DND-41 (cell line): ENCODE data around the gene YWHAG.
A peak's percentile ranks its signal among the peaks of the same experiment; 100 is the strongest.
"Not testable (repeated sequence)": the region's sequence is repeated elsewhere in the genome, so short reads cannot be mapped to it uniquely, and the experiment has no call there.

ENCODE experiments used
- ATAC-seq: fragments of 200-7000 bp; cut with Tn5 transposase; 3 replicates; pipeline ENCODE4 v1.9.1; 2021; ENCODE audit warnings: low read depth; ENCODE audit not compliant: insufficient read depth
- DNase-seq: peaks from one replicate; pipeline ENCODE4 v3.0.0-alpha.2; 2020
- H2AFZ ChIP-seq: 2 replicates; pipeline ENCODE4 v1.6.0; 2012; ENCODE audit warnings: low read depth, low read length
- H3K27ac ChIP-seq: 2 replicates; pipeline ENCODE4 v1.5.1; 2012; ENCODE audit warnings: low read length, inconsistent platforms
- H3K27me3 ChIP-seq: fragments of 200-600 bp; sonication (generic); 2 replicates; pipeline ENCODE4 v1.6.0; 2012; ENCODE audit warnings: low read length, mild to moderate bottlenecking, inconsistent platforms; ENCODE audit not compliant: insufficient read depth, poor library complexity
- H3K36me3 ChIP-seq: 2 replicates; pipeline ENCODE4 v1.5.1; 2012; ENCODE audit warnings: low read length, inconsistent platforms; ENCODE audit not compliant: insufficient read depth
- H3K4me1 ChIP-seq: 2 replicates; pipeline ENCODE4 v1.5.1; 2012; ENCODE audit warnings: mild to moderate bottlenecking, low read length; ENCODE audit not compliant: insufficient read depth
- H3K4me2 ChIP-seq: 2 replicates; pipeline ENCODE4 v1.6.0; 2012; ENCODE audit warnings: mild to moderate bottlenecking, moderate library complexity, low read length, inconsistent platforms; ENCODE audit not compliant: insufficient read depth
- H3K4me3 ChIP-seq, 2 experiments: fragments of 200-600 bp in 1 of 2; shearing (Covaris generic) in 1 of 2; 2 replicates each; pipeline ENCODE4 v1.5.1; 2012 to 2016; ENCODE audit warnings: inconsistent platforms in 2 of 2, low read length in 2 of 2, mild to moderate bottlenecking in 2 of 2, low read depth in 1 of 2, moderate library complexity in 1 of 2
- H3K79me2 ChIP-seq: 2 replicates; pipeline ENCODE4 v1.6.0; 2012; ENCODE audit warnings: low read length, inconsistent platforms; ENCODE audit not compliant: insufficient read depth
- H3K9ac ChIP-seq: 2 replicates; pipeline ENCODE4 v1.6.0; 2012; ENCODE audit warnings: low read depth, mild to moderate bottlenecking, inconsistent platforms, low read length, moderate library complexity
- H3K9me3 ChIP-seq: 2 replicates; pipeline ENCODE4 v1.5.1; 2012; ENCODE audit warnings: low read length, moderate library complexity, mild to moderate bottlenecking, inconsistent platforms; ENCODE audit not compliant: insufficient read depth, severe bottlenecking
- H4K20me1 ChIP-seq: 2 replicates; pipeline ENCODE4 v1.6.0; 2012; ENCODE audit warnings: low read length; ENCODE audit not compliant: insufficient read depth
- EZH2 ChIP-seq: IDR thresholded peaks from 3 replicates; pipeline ENCODE4 v1.6.1; 2012; ENCODE audit warnings: borderline replicate concordance, low read depth, mild to moderate bottlenecking, moderate library complexity, low read length, inconsistent platforms; ENCODE audit not compliant: severe bottlenecking
- TF ChIP-seq, protein P1 (sequence below): IDR thresholded peaks from 2 replicates; pipeline ENCODE4 v1.5.1; 2012; ENCODE audit warnings: borderline replicate concordance, low read length, moderate library complexity, mild to moderate bottlenecking; ENCODE audit not compliant: poor library complexity, severe bottlenecking; ENCODE audit errors: extremely low read depth

Gene YWHAG

DNA sequence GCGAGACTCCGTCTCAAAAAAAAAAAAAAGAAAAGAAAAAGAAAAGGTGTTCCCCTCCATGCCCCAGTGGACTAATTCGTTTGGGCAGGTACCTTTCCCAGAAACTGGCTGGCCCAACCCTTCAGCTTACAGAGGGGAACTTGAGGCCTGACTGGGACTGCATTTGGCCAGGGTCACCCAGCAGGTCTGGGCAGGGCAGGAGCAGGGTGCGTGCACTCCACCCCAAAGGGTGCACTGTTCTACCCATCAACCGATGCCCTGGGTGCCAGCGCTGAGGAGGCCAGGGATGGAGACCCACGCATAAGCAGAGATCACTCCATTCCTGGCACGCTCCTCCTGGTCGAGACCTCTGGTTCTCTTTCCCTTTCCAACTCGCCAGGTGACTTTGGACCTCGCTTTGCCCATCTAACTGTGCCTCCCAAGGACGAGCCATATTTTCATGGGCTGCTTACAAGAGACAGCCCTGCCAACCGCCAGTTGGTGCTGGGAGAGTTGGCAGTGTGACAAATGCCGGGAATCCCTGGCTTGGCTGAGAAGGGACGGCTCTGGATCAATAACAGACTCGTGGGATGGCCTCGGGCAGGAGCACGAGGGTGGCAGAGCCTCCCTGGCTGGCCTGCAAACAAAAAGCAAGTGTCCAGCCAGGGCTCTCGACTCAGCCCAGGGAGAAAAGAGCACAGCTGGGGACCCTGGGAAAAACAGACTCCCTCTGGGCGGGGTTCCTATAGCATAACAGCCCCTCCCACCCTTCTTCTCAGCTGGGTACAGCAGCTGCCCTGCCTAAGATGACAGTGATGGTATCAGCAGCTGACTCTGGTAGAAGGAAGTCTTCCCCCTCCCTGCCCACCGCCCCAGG, 48.5 kb downstream of the YWHAG start:
- ATAC-seq (peak; percentile 20; the same call in 1 of the 3 replicates), DNase-seq (peak; percentile 37)
- no peak for TF ChIP-seq EZH2
- TF ChIP-seq, protein P1, sequence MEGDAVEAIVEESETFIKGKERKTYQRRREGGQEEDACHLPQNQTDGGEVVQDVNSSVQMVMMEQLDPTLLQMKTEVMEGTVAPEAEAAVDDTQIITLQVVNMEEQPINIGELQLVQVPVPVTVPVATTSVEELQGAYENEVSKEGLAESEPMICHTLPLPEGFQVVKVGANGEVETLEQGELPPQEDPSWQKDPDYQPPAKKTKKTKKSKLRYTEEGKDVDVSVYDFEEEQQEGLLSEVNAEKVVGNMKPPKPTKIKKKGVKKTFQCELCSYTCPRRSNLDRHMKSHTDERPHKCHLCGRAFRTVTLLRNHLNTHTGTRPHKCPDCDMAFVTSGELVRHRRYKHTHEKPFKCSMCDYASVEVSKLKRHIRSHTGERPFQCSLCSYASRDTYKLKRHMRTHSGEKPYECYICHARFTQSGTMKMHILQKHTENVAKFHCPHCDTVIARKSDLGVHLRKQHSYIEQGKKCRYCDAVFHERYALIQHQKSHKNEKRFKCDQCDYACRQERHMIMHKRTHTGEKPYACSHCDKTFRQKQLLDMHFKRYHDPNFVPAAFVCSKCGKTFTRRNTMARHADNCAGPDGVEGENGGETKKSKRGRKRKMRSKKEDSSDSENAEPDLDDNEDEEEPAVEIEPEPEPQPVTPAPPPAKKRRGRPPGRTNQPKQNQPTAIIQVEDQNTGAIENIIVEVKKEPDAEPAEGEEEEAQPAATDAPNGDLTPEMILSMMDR: no peak
- H3K4me1 ChIP-seq: peaks cover 4% of the 10 kb centered on the region
- no peaks in the 10 kb centered on the region for H3K27me3 ChIP-seq
- H2AFZ ChIP-seq: no peak overlapping the region
- no peaks in the 10 kb centered on the region for H3K9me3 ChIP-seq
- H3K9ac ChIP-seq: no peak overlapping the region
- no peak overlapping the region for H3K27ac ChIP-seq
- no peaks in the 10 kb centered on the region for H4K20me1 ChIP-seq
- no peaks in the 10 kb centered on the region for H3K79me2 ChIP-seq
- H3K4me3 ChIP-seq: no peak overlapping the region
- no peak overlapping the region for H3K4me2 ChIP-seq
- no peaks in the 10 kb centered on the region for H3K36me3 ChIP-seq

DNA sequence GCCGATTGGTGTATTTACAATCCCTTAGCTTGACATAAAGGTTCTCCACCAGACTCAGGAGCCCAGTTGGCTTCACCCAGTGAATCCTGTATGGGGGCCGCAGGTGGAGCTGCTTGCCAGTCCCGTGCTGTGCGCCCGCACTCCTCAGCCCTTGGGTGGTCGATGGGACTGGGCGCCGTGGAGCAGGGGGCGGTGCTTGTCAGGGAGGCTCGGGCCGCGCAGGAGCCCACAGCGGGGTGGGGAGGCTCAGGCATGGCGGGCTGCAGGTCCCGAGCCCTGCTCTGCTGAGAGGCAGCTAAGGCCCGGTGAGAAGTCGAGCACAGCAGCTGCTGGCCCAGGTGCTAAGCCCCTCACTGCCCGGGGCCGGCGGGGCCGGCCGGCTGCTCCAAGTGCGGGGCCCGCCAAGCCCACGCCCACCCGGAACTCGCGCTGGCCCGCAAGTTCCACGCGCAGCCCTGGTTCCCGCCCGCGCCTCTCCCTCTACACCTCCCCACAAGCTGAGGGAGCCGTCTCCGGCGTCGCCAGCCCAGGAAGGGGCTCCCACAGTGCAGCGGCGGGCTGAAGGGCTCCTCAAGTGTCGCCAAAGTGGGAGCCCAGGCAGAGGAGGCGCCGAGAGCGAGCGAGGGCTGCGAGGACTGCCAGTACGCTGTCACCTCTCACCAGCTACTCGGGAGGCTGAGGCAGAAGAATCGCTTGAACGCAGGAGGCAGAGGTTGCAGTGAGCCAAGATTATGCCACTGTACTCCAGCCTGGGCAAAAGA, 49.3 kb downstream of the YWHAG start:
- H4K20me1 ChIP-seq, H3K27ac ChIP-seq, ATAC-seq, DNase-seq, H3K27me3 ChIP-seq, H3K4me3 ChIP-seq, H3K4me1 ChIP-seq, H3K9ac ChIP-seq, H3K79me2 ChIP-seq, H2AFZ ChIP-seq, H3K9me3 ChIP-seq, H3K4me2 ChIP-seq, H3K36me3 ChIP-seq: not testable (repeated sequence)

DNA sequence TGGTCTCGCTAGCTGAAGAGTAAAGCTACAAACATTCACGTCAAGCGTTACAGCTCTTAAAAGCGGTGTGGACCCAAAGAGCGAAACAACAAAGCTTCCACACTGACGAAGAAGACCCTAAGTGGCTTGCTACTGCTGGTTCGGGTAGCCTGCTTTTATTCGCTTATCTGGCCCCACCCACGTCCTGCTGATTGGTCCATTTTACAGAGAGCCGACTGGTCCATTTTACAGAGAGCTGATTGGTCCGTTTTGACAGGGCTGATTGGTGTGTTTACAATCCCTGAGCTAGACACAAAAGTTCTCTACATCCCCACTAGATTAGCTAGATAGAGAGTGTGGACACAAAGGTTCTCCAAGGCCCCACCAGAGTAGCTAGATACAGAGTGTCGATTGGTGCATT, 49.9 kb downstream of the YWHAG start:
- not testable (repeated sequence) for DNase-seq, H3K9me3 ChIP-seq, H3K9ac ChIP-seq, ATAC-seq, H3K27me3 ChIP-seq, H3K36me3 ChIP-seq, H4K20me1 ChIP-seq, H3K4me3 ChIP-seq, H3K79me2 ChIP-seq, H2AFZ ChIP-seq, H3K4me2 ChIP-seq, H3K27ac ChIP-seq
- peaks cover 11% of the 10 kb centered on the region for H3K4me1 ChIP-seq

DNA sequence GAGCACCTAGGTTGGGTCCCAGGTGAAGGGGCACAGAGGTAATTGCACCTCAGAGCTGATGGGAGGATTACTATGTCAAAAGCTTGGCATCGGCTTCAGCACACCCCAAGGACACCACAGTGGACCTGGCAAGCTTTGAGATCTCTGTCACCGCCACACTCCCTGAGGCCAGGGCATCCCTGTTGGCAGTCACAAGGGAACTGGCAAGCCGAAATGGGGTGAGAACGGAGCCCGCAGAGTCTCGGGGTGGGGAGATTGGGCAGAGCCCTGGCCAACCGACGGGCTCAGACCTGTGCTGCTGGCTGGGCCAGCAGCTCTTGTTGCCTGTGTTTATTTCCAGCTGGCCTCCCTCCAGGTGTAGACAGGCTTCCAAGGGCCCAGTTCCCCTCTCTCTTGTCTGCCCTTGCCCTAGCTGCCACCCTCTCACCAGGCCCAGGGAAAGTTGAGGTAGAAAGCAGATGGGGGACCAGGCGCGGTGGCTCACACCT, 53.9 kb downstream of the YWHAG start:
- no peak for DNase-seq
- H3K27ac ChIP-seq: no peak overlapping the region
- no peaks in the 10 kb centered on the region for H3K36me3 ChIP-seq
- peaks cover 17% of the 10 kb centered on the region for H3K27me3 ChIP-seq
- no peak for ATAC-seq
- H3K9ac ChIP-seq: peak overlapping the region; percentile 67; the same call in 1 of the 2 replicates
- H3K4me3 ChIP-seq: no peak overlapping the region
- no peaks in the 10 kb centered on the region for H3K9me3 ChIP-seq
- no peak for TF ChIP-seq EZH2
- TF ChIP-seq, protein P1: no peak
- no peak overlapping the region for H2AFZ ChIP-seq
- no peaks in the 10 kb centered on the region for H4K20me1 ChIP-seq
- H3K79me2 ChIP-seq: no peaks in the 10 kb centered on the region
- H3K4me1 ChIP-seq: peaks cover 29% of the 10 kb centered on the region
- H3K4me2 ChIP-seq: peak overlapping the region; percentile 83
